Sigmoid colon (tissue), 7 donors: Measurements from ENCODE around the gene XRCC6. TPM values are rescaled to one million over a fixed set of nuclear protein-coding genes. Genes with fewer than 3 reads are reported as not detected.
"Not testable (repeated sequence)": the region's sequence is repeated elsewhere in the genome, so short reads cannot be mapped to it uniquely, and the experiment has no call there.

ENCODE experiments used
- DNase-seq: peaks from one replicate; pipeline ENCODE4 v3.0.0-alpha.2; 2019
- H3K27ac ChIP-seq, 4 donors: fragments of 200-600 bp; sonication (generic); one replicate each; pipeline ENCODE4 v1.5.1; 2016 to 2019; ENCODE audit warnings: mild to moderate bottlenecking in 1 of 4
- H3K27me3 ChIP-seq, 3 donors: fragments of 200-600 bp; sonication (generic); one replicate each; pipeline ENCODE4 v1.5.1; 2019; ENCODE audit warnings: mild to moderate bottlenecking in 1 of 3
- H3K36me3 ChIP-seq, 4 donors: fragments of 200-600 bp; sonication (generic); one replicate each; pipeline ENCODE4 v1.5.1; 2016 to 2019
- H3K4me1 ChIP-seq, 4 donors: fragments of 200-600 bp; sonication (generic); one replicate each; pipeline ENCODE4 v1.5.1; 2017 to 2019
- H3K4me3 ChIP-seq, 4 donors: fragments of 200-600 bp; sonication (generic); one replicate each; pipeline ENCODE4 v1.5.1; 2017 to 2019; ENCODE audit warnings: mild to moderate bottlenecking in 2 of 4, moderate library complexity in 1 of 4
- H3K9me3 ChIP-seq, 4 donors: fragments of 200-600 bp in 3 of 4; sonication (generic) in 3 of 4; one replicate each; pipeline versions ENCODE4 v1.5.1 to v1.6.1; 2013 to 2019
- EP300 ChIP-seq, 4 donors: sonication (generic); formaldehyde crosslinking; IDR thresholded peaks; one replicate each; pipeline ENCODE4 v1.6.1; 2017; ENCODE audit warnings: antibody characterized with exemption in 4 of 4
- POLR2A ChIP-seq, 2 donors: fragments of 450-650 bp; IDR thresholded peaks; one replicate each; pipeline ENCODE4 v1.6.1; 2016; ENCODE audit warnings: antibody characterized with exemption in 2 of 2, mild to moderate bottlenecking in 2 of 2, moderate library complexity in 2 of 2
- POLR2AphosphoS5 ChIP-seq, 4 donors: sonication (generic); formaldehyde crosslinking; IDR thresholded peaks; one replicate each; pipeline ENCODE4 v1.6.1; 2017; ENCODE audit warnings: antibody characterized with exemption in 4 of 4
- WGBS, 2 donors: extraction: QIAGEN DNeasy Blood & Tissue Kit; methylation state at CpG; one replicate each; pipeline ENCODE4 v1.1.7; 2013; 5-methylcytosine and 5-hydroxymethylcytosine counted together
- intact Hi-C: fragments of 100-400 bp; cut with DNase I; formaldehyde crosslinking; loops from one replicate; pipeline ENCODE4 v1.15.1; 2023
- polyA plus RNA-seq, 3 donors: library from polyadenylated mRNA; stranded (reverse); fragments of 200-250 nt; gene quantifications; one replicate each; pipeline ENCODE4 v1.2.3, GENCODE V29; 2013
- total RNA-seq, 4 donors: library from RNA; depleted of rRNA; stranded (reverse); fragments of >200 nt; gene quantifications; one replicate each; pipeline ENCODE4 v1.1.0, GENCODE V29; 2016
- TF ChIP-seq, protein P1 (sequence below), 4 experiments: fragments of 450-650 bp in 3 of 4; fragments of 200-600 bp in 1 of 4; IDR thresholded peaks; one replicate each; pipeline ENCODE4 v1.5.1; 2016 to 2019; ENCODE audit warnings: antibody characterized with exemption in 4 of 4, mild to moderate bottlenecking in 3 of 4, moderate library complexity in 2 of 4
- donor health status: healthy with polysubstance abuse.
- donor health status: Bipolar disorder and iron deficiency.
- donor health status: healthy.

Gene XRCC6
- total and polyA plus RNA-seq, 7 donors = 141 to 220 (median 190) TPM

DNA sequence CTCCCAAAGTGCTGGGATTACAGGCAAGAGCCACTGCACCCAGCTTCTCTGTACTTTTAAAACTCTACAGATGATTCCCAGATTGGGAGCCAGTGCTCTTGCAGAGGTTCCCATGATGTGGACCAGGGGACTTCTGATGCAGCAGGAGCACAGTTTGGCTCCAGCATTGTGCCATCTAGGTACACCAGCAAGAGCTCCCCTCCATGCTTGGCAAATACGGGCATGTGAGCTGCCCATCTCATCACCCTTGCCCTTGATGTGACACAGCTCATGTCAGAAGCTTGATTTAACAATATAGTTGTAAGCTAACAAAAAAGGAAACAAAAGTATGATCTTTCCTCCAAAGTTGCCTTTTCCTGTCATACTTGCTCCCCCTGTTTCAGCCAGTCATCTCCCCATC, 38.8 kb downstream of the XRCC6 start:
- no peak overlapping the region for H3K27ac ChIP-seq
- peaks cover 76 to 100% (median 90%) of the 10 kb centered on the region in 4 donors for H3K36me3 ChIP-seq
- DNase-seq = no peak

DNA sequence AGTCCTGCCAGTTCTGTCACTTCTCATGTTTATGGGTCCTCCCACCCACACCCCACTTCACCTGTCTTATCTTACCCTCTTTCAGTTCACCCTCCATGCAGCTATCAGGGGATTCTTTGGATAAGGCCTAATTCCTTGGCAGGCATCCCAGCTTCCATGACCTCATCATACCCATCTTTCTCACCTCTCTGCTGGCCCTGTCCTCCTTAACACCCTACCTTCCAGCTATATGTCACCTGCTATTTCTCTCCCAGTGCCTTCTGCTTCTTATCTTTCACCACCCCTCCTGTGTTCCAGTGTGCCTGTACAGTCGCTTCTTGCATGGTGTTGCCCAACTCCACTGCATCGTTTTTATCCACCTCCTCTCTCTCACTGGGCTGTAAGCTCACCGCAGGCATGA, 39.3 kb downstream of the XRCC6 start:
- Histone ChIP-seq H3K27ac (no peak overlapping the region), H3K9me3 (no peaks in the 10 kb centered on the region)

More for the DNA sequence above, 38.8 kb downstream of the XRCC6 start:
- no peak overlapping the region for H3K4me3 ChIP-seq
- no peak for TF ChIP-seq POLR2A (IDR thresholded peaks at IDR 0.05)
- no peak for TF ChIP-seq EP300 (IDR thresholded peaks at IDR 0.05)
- TF ChIP-seq, protein P1, sequence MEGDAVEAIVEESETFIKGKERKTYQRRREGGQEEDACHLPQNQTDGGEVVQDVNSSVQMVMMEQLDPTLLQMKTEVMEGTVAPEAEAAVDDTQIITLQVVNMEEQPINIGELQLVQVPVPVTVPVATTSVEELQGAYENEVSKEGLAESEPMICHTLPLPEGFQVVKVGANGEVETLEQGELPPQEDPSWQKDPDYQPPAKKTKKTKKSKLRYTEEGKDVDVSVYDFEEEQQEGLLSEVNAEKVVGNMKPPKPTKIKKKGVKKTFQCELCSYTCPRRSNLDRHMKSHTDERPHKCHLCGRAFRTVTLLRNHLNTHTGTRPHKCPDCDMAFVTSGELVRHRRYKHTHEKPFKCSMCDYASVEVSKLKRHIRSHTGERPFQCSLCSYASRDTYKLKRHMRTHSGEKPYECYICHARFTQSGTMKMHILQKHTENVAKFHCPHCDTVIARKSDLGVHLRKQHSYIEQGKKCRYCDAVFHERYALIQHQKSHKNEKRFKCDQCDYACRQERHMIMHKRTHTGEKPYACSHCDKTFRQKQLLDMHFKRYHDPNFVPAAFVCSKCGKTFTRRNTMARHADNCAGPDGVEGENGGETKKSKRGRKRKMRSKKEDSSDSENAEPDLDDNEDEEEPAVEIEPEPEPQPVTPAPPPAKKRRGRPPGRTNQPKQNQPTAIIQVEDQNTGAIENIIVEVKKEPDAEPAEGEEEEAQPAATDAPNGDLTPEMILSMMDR (IDR thresholded peaks at IDR 0.05) = no peak
- no peak for TF ChIP-seq POLR2AphosphoS5 (IDR thresholded peaks at IDR 0.05)
- no peaks in the 10 kb centered on the region for H3K27me3 ChIP-seq
- intact Hi-C loops = no loop called here
- H3K4me1 ChIP-seq = no peaks in the 10 kb centered on the region
- WGBS, 2 donors = 90 to 93% methylated on average over 1 of the region's 1 CpG
- H3K9me3 ChIP-seq = no peaks in the 10 kb centered on the region

GRCh38 chr22:41661088-41661487, 40.0 kb downstream of the XRCC6 start:
- intact Hi-C loops = no loop called here
- Histone ChIP-seq H3K9me3 (no peaks in the 10 kb centered on the region), H3K36me3 (peaks cover 67 to 93% (median 81%) of the 10 kb centered on the region in 4 donors), H3K27ac (no peak overlapping the region), H3K27me3 (no peaks in the 10 kb centered on the region), H3K4me1 (no peaks in the 10 kb centered on the region), H3K4me3 (no peak overlapping the region)
- DNase-seq = no peak
- 91 to 94% methylated on average over 3 of the region's 3 CpGs for WGBS, 2 donors
- no peak for TF ChIP-seq EP300 (IDR thresholded peaks at IDR 0.05)
- TF ChIP-seq, protein P1 (IDR thresholded peaks at IDR 0.05) = no peak
- no peak for TF ChIP-seq POLR2AphosphoS5 (IDR thresholded peaks at IDR 0.05)
- no peak for TF ChIP-seq POLR2A (IDR thresholded peaks at IDR 0.05)

More for the DNA sequence above, 39.3 kb downstream of the XRCC6 start:
- H3K4me1 ChIP-seq = no peaks in the 10 kb centered on the region
- DNase-seq = no peak
- H3K36me3 ChIP-seq = peaks cover 73 to 100% (median 88%) of the 10 kb centered on the region in 4 donors
- intact Hi-C loops = no loop called here
- TF ChIP-seq POLR2A (IDR thresholded peaks at IDR 0.05) (no peak), POLR2AphosphoS5 (IDR thresholded peaks at IDR 0.05) (no peak), EP300 (IDR thresholded peaks at IDR 0.05) (no peak)
- TF ChIP-seq, protein P1 (IDR thresholded peaks at IDR 0.05) = no peak
- WGBS, 2 donors = 92 to 95% methylated on average over 3 of the region's 3 CpGs
- H3K4me3 ChIP-seq = no peak overlapping the region
- H3K27me3 ChIP-seq = no peaks in the 10 kb centered on the region

DNA sequence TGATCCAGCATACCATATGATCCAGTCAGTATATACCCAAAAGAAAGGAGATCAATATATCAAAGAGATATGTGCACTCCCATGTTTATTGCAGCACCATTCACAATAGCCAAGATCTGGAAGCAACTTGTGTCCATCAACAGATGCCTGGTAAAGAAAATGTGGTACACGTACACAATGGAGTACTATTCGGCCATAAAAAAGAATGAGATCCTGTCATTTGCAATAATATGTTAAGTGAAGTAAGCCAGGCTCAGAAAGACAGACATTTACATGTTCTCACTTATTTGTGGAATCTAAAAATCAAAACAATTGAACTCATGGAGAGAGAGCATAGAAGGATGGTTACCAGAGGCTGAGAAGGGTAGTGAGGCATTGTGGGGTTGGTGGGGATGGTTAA, 40.6 kb downstream of the XRCC6 start:
- intact Hi-C loops = no loop called here
- H3K4me1 ChIP-seq = peaks cover 0 to 4% (median 2%) of the 10 kb centered on the region in 4 donors
- H3K9me3 ChIP-seq = no peaks in the 10 kb centered on the region
- TF ChIP-seq EP300 (IDR thresholded peaks at IDR 0.05) (no peak), POLR2A (IDR thresholded peaks at IDR 0.05) (no peak), POLR2AphosphoS5 (IDR thresholded peaks at IDR 0.05) (no peak)
- TF ChIP-seq, protein P1 (IDR thresholded peaks at IDR 0.05) = no peak
- peaks cover 64 to 87% (median 77%) of the 10 kb centered on the region in 4 donors for H3K36me3 ChIP-seq
- DNase-seq = no peak
- no peak overlapping the region for H3K27ac ChIP-seq
- 95 to 98% methylated on average over 2 of the region's 2 CpGs for WGBS, 2 donors
- no peak overlapping the region for H3K4me3 ChIP-seq
- no peaks in the 10 kb centered on the region for H3K27me3 ChIP-seq

- H3K27me3 ChIP-seq, intact Hi-C loops, H3K27ac ChIP-seq, DNase-seq, H3K4me3 ChIP-seq, H3K9me3 ChIP-seq: not testable (repeated sequence)
- H3K4me1 ChIP-seq = peaks cover 0 to 13% (median 2%) of the 10 kb centered on the region in 4 donors
- 83 to 87% methylated on average over 9 of the region's 9 CpGs for WGBS, 2 donors
- peaks cover 46 to 68% (median 60%) of the 10 kb centered on the region in 4 donors for H3K36me3 ChIP-seq
These were observed 42.5 kb downstream of the XRCC6 start for GRCh38 chr22:41663594-41663993.
